Liver (tissue), 3 donors: ENCODE measurements around the gene PPP1CC.

Experiments
- CTCF ChIP-seq: fragments of 150-350 bp; IDR thresholded peaks from 2 replicates; pipeline ENCODE4 v1.5.1; 2017; ENCODE audit warnings: improper control_type of control experiment, low read depth, low read length; ENCODE audit not compliant: missing input control
- JUND ChIP-seq, 2 donors: IDR thresholded peaks; 2 replicates each; pipeline ENCODE4 v1.6.1; 2016; ENCODE audit warnings: antibody characterized with exemption in 2 of 2
- donor health status: healthy.
- donor health status: healthy.

DNA sequence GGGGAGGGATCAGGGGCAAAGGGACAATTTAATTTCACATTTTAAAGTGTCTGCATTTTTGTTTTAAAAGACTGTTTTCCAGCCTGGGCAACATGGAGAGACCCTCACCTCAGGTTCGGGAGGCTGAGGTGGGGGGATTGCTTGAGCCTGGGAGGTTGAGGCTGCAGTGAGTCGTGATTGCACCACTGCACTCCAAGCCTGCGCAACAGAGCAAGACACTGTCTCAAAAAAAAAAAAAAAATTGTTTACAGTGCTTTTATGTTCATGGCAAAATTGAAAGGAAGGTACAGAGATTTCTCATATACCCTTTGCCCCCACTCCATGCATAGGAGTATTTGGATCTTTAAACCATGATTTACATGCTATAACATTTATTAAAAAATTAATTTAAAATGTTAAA lies 37.4 kb downstream of the PPP1CC start:
- TF ChIP-seq CTCF, result no peak
- no peak for TF ChIP-seq JUND (IDR thresholded peaks at IDR 0.05)
